ENCODE measurements around the gene CYP4F2. TPM values are rescaled to one million over a fixed set of nuclear protein-coding genes. Genes with fewer than 3 reads are reported as not detected.
A peak's percentile ranks its signal among the peaks of the same experiment; 100 is the strongest.
"Not testable (repeated sequence)": the region's sequence is repeated elsewhere in the genome, so short reads cannot be mapped to it uniquely, and the experiment has no call there.

The CYP4F2 gene
- total RNA-seq, 2 donors from 2014 or later = not detected

DNA sequence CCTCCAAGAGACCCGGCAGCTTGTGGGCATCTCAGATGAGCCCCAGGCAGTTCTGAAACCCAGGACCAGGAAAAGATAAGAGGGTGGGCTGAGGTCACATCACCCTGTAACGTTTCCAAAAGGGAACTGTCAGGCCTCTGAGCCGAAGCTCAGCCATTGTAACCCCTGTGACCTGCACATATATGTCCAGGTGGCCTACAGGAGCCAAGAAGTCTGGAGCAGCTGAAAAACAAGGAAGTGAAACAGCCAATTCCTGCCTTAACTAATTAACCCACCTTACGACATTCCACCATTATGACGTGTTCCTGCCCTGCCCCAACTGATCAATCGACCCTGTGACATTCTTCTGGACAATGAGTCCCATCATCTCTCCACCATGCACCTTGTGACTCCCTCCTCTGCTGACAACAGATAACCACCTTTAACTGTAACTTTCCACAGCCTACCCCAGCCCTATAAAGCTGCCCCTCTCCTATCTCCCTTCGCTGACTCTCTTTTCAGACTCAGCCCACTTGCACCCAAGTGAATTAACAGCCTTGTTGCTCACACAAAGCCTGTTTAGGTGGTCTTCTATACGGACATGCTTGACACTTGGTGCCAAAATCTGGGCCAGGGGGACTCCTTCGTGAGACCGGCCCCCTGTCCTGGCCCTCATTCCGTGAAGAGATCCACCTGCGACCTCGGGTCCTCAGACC, 69.1 kb downstream of the CYP4F2 start:
- ATAC-seq (replicated peaks); H3K4me1 Mint-ChIP-seq; H3K27me3 Mint-ChIP-seq; H3K9me3 Mint-ChIP-seq; H3K4me3 Mint-ChIP-seq; H3K36me3 Mint-ChIP-seq (ENCODE audit: low read depth): not testable (repeated sequence)
- H3K27ac Mint-ChIP-seq = peak overlapping the region; percentile 32

DNA sequence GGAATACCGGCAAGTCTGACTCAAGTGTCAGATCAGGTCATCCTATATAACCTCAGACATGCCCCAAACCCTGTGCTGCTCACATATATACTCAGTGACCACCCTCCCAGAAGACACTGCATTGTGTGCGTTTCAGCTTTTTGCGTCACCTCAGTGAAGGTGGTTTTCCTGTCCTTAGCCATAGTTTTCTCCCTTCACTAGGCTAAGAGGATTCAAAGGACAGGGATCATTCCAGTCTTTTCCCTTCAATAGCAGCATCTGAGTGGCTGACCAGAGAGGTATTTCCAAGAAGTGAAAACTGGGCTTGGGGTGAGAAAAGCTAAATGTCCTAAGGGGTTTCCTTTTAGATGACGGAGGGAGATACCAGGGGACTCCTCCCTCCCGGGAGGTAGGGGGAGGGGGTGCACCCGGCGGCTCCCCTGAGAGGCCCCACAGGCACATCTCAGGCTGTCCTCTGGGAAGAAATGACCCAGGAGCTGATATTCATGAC, 69.7 kb downstream of the CYP4F2 start:
- no peak for ATAC-seq (replicated peaks)
- Mint-ChIP-seq H3K4me3 (no peak overlapping the region), H3K4me1 (no peaks in the 10 kb centered on the region), H3K9me3 (no peaks in the 10 kb centered on the region), H3K27me3 (no peaks in the 10 kb centered on the region), H3K27ac (no peak overlapping the region), H3K36me3 (ENCODE audit: low read depth) (no peaks in the 10 kb centered on the region)

Other genes starting within 250 kb of the CYP4F2 start
- under 1 TPM in 1 of 2 donors, not detected in 1; 0.61 TPM for gene CYP4F12, start 225.0 kb downstream of the CYP4F2 start, total RNA-seq
- gene OR10H2, start 170.1 kb downstream of the CYP4F2 start, total RNA-seq = not detected
- not detected for gene OR10H3, start 160.1 kb downstream of the CYP4F2 start, total RNA-seq
- gene OR10H5, start 110.4 kb downstream of the CYP4F2 start, total RNA-seq = not detected
- gene OR10H1, start 82.4 kb downstream of the CYP4F2 start, total RNA-seq = not detected
- gene CYP4F11, start 36.5 kb upstream of the CYP4F2 start, total RNA-seq = not detected
- gene OR10H4, start 50.9 kb upstream of the CYP4F2 start, total RNA-seq = not detected
- gene TPM4, start 178.4 kb upstream of the CYP4F2 start, total RNA-seq = 100 to 1,000 TPM; 474 to 660 TPM
- gene RAB8A, start 213.8 kb upstream of the CYP4F2 start, total RNA-seq = 100 to 1,000 TPM; 140 to 212 TPM
- gene HSH2D, start 245.6 kb upstream of the CYP4F2 start, total RNA-seq = 10 to 100 TPM; 32.7 to 39.3 TPM